H9 (cell line): ENCODE results near the gene TBX3. TPM values are rescaled to one million over a fixed set of nuclear protein-coding genes. Genes with fewer than 3 reads are reported as not detected.

Experiments
- DNase-seq: peaks from one replicate; pipeline ENCODE4 v3.0.0-alpha.2; 2017
- H2AFZ ChIP-seq: one replicate; pipeline ENCODE4 v1.6.1; 2013; ENCODE audit warnings: mild to moderate bottlenecking, low read length, control low read depth, moderate library complexity
- H2AK5ac ChIP-seq: 2 replicates; pipeline ENCODE4 v1.6.1; 2013; ENCODE audit warnings: low read length, control low read depth, mixed read lengths; ENCODE audit not compliant: insufficient read length
- H2BK120ac ChIP-seq: one replicate; pipeline ENCODE4 v1.6.1; 2013; ENCODE audit warnings: low read depth, mild to moderate bottlenecking, low read length, control low read depth, inconsistent platforms; ENCODE audit not compliant: poor library complexity, severe bottlenecking
- H2BK12ac ChIP-seq: 2 replicates; pipeline ENCODE4 v1.6.1; 2013; ENCODE audit warnings: low read length, control low read depth, mixed read lengths, low read depth; ENCODE audit not compliant: insufficient read length
- H2BK15ac ChIP-seq: 2 replicates; pipeline ENCODE4 v1.6.1; 2013; ENCODE audit warnings: low read depth, low read length, control low read depth
- H2BK20ac ChIP-seq: one replicate; pipeline ENCODE4 v1.6.1; 2013; ENCODE audit warnings: low read depth, mild to moderate bottlenecking, low read length, control low read depth, inconsistent platforms; ENCODE audit not compliant: poor library complexity, severe bottlenecking
- H2BK5ac ChIP-seq: 2 replicates; pipeline ENCODE4 v1.6.1; 2013; ENCODE audit warnings: low read length, control low read depth, mixed read lengths; ENCODE audit not compliant: insufficient read length
- H3K14ac ChIP-seq: 2 replicates; pipeline ENCODE4 v1.6.1; 2013; ENCODE audit warnings: low read length, control low read depth; ENCODE audit not compliant: insufficient read depth
- H3K18ac ChIP-seq: 2 replicates; pipeline ENCODE4 v1.6.1; 2013; ENCODE audit warnings: low read depth, mild to moderate bottlenecking, mixed read lengths, low read length, control low read depth; ENCODE audit not compliant: insufficient read length
- H3K23ac ChIP-seq: 2 replicates; pipeline ENCODE4 v1.6.1; 2013; ENCODE audit warnings: low read length, control low read depth, mixed read lengths, low read depth; ENCODE audit not compliant: insufficient read length
- H3K23me2 ChIP-seq: 2 replicates; pipeline ENCODE4 v1.6.1; 2013; ENCODE audit warnings: low read depth, mild to moderate bottlenecking, mixed read lengths, low read length, control low read depth; ENCODE audit not compliant: insufficient read length, poor library complexity, severe bottlenecking
- H3K27ac ChIP-seq: 2 replicates; pipeline ENCODE4 v1.5.1; 2013; ENCODE audit warnings: low read length, control low read depth, mixed read lengths, low read depth; ENCODE audit not compliant: insufficient read length
- H3K27me3 ChIP-seq: 2 replicates; pipeline ENCODE4 v1.6.1; 2013; ENCODE audit warnings: low read length, control low read depth, inconsistent platforms; ENCODE audit not compliant: insufficient read depth
- H3K4ac ChIP-seq: 2 replicates; pipeline ENCODE4 v1.6.1; 2013; ENCODE audit warnings: low read depth, mild to moderate bottlenecking, control low read depth, inconsistent platforms, low read length, moderate library complexity
- H3K4me1 ChIP-seq: 2 replicates; pipeline ENCODE4 v1.6.1; 2013; ENCODE audit warnings: low read length, control low read depth, inconsistent platforms; ENCODE audit not compliant: insufficient read depth
- H3K4me2 ChIP-seq: 2 replicates; pipeline ENCODE4 v1.6.1; 2013; ENCODE audit warnings: low read length, control low read depth, mixed read lengths; ENCODE audit not compliant: insufficient read length, insufficient read depth
- H3K56ac ChIP-seq: 2 replicates; pipeline ENCODE4 v1.6.1; 2013; ENCODE audit warnings: low read depth, mild to moderate bottlenecking, mixed read lengths, low read length, control low read depth; ENCODE audit not compliant: insufficient read length
- H3K79me1 ChIP-seq: 2 replicates; pipeline ENCODE4 v1.6.1; 2013; ENCODE audit warnings: low read depth, mild to moderate bottlenecking, moderate library complexity, low read length, control low read depth, inconsistent platforms; ENCODE audit not compliant: insufficient read depth, poor library complexity, severe bottlenecking
- H3K79me2 ChIP-seq: 2 replicates; pipeline ENCODE4 v1.6.1; 2013; ENCODE audit warnings: low read length, control low read depth, inconsistent platforms; ENCODE audit not compliant: insufficient read depth
- H3K9ac ChIP-seq: 2 replicates; pipeline ENCODE4 v1.6.1; 2013; ENCODE audit warnings: low read length, control low read depth, mixed read lengths; ENCODE audit not compliant: insufficient read length; ENCODE audit errors: extremely low read depth
- H3K9me3 ChIP-seq: one replicate; pipeline ENCODE4 v1.6.1; 2013; ENCODE audit warnings: low read depth, low read length, inconsistent platforms; ENCODE audit not compliant: control insufficient read depth
- H3T11ph ChIP-seq: one replicate; pipeline ENCODE4 v1.6.1; 2013; ENCODE audit warnings: mild to moderate bottlenecking, low read length, control low read depth, inconsistent platforms
- H4K20me1 ChIP-seq: one replicate; pipeline ENCODE4 v1.6.1; 2013; ENCODE audit not compliant: control insufficient read depth, insufficient read length, insufficient read depth
- H4K5ac ChIP-seq: 2 replicates; pipeline ENCODE4 v1.6.1; 2013; ENCODE audit warnings: low read depth, mild to moderate bottlenecking, mixed read lengths, low read length, control low read depth; ENCODE audit not compliant: insufficient read length
- H4K8ac ChIP-seq: replicated peaks from 2 replicates; pipeline ENCODE4 v1.6.1; 2013; ENCODE audit warnings: low read length, control low read depth, mixed read lengths, low read depth; ENCODE audit not compliant: insufficient read length
- H4K91ac ChIP-seq: 2 replicates; pipeline ENCODE4 v1.6.1; 2013; ENCODE audit warnings: low read depth, mild to moderate bottlenecking, moderate library complexity, mixed read lengths, low read length, control low read depth; ENCODE audit not compliant: insufficient read length
- H3K27ac Mint-ChIP-seq, 3 experiments: 2 replicates in 2 of 3; 3 replicates in 1 of 3; pipeline ENCODE4 v1.8.0; 2020 to 2021; ENCODE audit warnings: mixed read lengths in 3 of 3, mild to moderate bottlenecking in 1 of 3, moderate library complexity in 1 of 3
- H3K27me3 Mint-ChIP-seq: 2 replicates; pipeline ENCODE4 v1.8.0; 2021; ENCODE audit warnings: low read depth, mild to moderate bottlenecking, moderate library complexity, mixed read lengths
- H3K36me3 Mint-ChIP-seq, 3 experiments: 2 replicates in 2 of 3; 3 replicates in 1 of 3; pipeline ENCODE4 v1.8.0; 2020 to 2021; ENCODE audit warnings: low read depth in 3 of 3, mixed read lengths in 3 of 3; ENCODE audit not compliant: insufficient read depth in 1 of 3
- H3K4me1 Mint-ChIP-seq, 2 experiments: 2 replicates each; pipeline ENCODE4 v1.8.0; 2020; ENCODE audit warnings: mixed read lengths in 2 of 2
- H3K4me3 Mint-ChIP-seq, 2 experiments: 2 replicates in 1 of 2; 3 replicates in 1 of 2; pipeline ENCODE4 v1.8.0; 2020 to 2021; ENCODE audit warnings: mild to moderate bottlenecking in 2 of 2, mixed read lengths in 2 of 2, moderate library complexity in 1 of 2
- H3K9me3 Mint-ChIP-seq, 2 experiments: 2 replicates in 1 of 2; 3 replicates in 1 of 2; pipeline ENCODE4 v1.8.0; 2020; ENCODE audit warnings: mild to moderate bottlenecking in 2 of 2, mixed read lengths in 2 of 2, moderate library complexity in 1 of 2
- CTCF ChIP-seq: fragments of 200-600 bp; sonication (generic); conservative IDR thresholded peaks from 3 replicates; pipeline ENCODE4 v1.8.0; 2021; ENCODE audit warnings: antibody characterized with exemption, mild to moderate bottlenecking
- WGBS: extraction: QIAGEN DNeasy Blood & Tissue Kit; methylation state at CpG from one replicate; pipeline ENCODE4 v1.1.7; 2013; ENCODE audit warnings: missing lambda C conversion rate, low lambda C conversion rate, mixed read lengths; ENCODE audit not compliant: insufficient read length; ENCODE audit errors: extremely low coverage; 5-methylcytosine and 5-hydroxymethylcytosine counted together
- total RNA-seq: library from RNA; stranded (reverse); gene quantifications from 2 replicates; pipeline ENCODE4 v1.2.1, GENCODE V29; 2021

The TBX3 gene
- total RNA-seq, 1 experiment from 2014 or later = 0.04 TPM

DNA sequence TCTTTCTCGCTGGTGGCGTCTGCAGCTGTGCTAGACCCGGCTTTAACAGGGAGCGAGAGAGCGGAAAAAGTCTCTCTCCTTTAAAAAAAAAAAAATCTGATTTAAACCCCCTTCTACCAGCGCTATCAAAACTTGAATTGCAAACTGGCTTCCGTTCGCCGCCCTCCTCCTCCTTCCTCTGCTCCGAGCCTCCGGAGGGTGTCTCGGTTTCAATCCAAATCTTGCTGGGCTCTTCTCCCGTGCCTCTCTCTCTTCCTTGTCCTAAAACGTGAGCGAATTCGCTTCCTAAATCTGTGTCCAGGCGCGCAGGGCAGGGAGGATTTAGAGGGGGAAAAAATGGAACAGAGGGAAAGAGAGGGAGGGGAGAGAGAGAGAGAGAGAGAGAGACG lies 272 bp downstream of the TBX3 start:
- H3K23ac ChIP-seq = no peak overlapping the region
- no peak overlapping the region for H2BK15ac ChIP-seq
- no peak overlapping the region for H2BK5ac ChIP-seq
- H2BK20ac ChIP-seq = no peak overlapping the region
- H3K23me2 ChIP-seq = peaks cover 16% of the 10 kb centered on the region
- H2BK12ac ChIP-seq = no peak overlapping the region
- no peak overlapping the region for H2AK5ac ChIP-seq
- WGBS = no CpG with 5 or more reads among the region's 19 CpGs
- H3K14ac ChIP-seq = no peak overlapping the region
- H4K20me1 ChIP-seq = no peaks in the 10 kb centered on the region
- no peak overlapping the region for H3T11ph ChIP-seq
- peak overlapping the region; percentile 53 for H3K4me2 ChIP-seq
- Mint-ChIP-seq H3K9me3 (peaks cover 2 to 12% of the 10 kb centered on the region in 2 experiments; a peak in 3 of 5 replicates), H3K36me3 (no peaks in the 10 kb centered on the region), H3K27ac (peak overlapping the region in 1 of 3 experiments; percentile 11; a peak in 1 of 7 replicates), H3K4me1 (peaks cover 56 to 72% of the 10 kb centered on the region in 2 experiments), H3K4me3 (peak overlapping the region; percentile 57 to 82), H3K27me3 (peaks cover 99% of the 10 kb centered on the region)
- no peak overlapping the region for H4K5ac ChIP-seq
- DNase-seq = no peak
- no peak for TF ChIP-seq CTCF
- H4K91ac ChIP-seq = no peak overlapping the region
- H4K8ac ChIP-seq = no peak overlapping the region
- peaks cover 87% of the 10 kb centered on the region for H3K27me3 ChIP-seq
- 0 out of 2 replicates have a peak, but pooled peaks cover 2% of the 10 kb centered on the region for H3K4me1 ChIP-seq
- no peak overlapping the region for H3K4ac ChIP-seq
- H2BK120ac ChIP-seq = no peak overlapping the region
- H3K79me1 ChIP-seq = no peaks in the 10 kb centered on the region
- no peak overlapping the region for H3K56ac ChIP-seq
- H3K27ac ChIP-seq = no peak overlapping the region
- H3K79me2 ChIP-seq = no peaks in the 10 kb centered on the region
- H2AFZ ChIP-seq = no peak overlapping the region
- H3K18ac ChIP-seq = no peak overlapping the region
- no peak overlapping the region for H3K9ac ChIP-seq
- no peaks in the 10 kb centered on the region for H3K9me3 ChIP-seq
